ENCODE data around the gene LRRFIP2. TPM values are rescaled to one million over a fixed set of nuclear protein-coding genes. Genes with fewer than 3 reads are reported as not detected.
"Not testable (repeated sequence)": the region's sequence is repeated elsewhere in the genome, so short reads cannot be mapped to it uniquely, and the experiment has no call there.

The LRRFIP2 gene
- polyA plus RNA-seq, 6 donors from 2014 or later = 7.6 to 20.6 (median 15.5) TPM

- ATAC-seq (ENCODE audit: low read depth in 2 of 2) (no peak), DNase-seq (no peak)
- no peaks in the 10 kb centered on the region for H3K27me3 Mint-ChIP-seq
- peaks cover 0 to 26% of the 10 kb centered on the region in 2 donors for H3K36me3 Mint-ChIP-seq
- no peaks in the 10 kb centered on the region for H3K4me1 Mint-ChIP-seq
- H3K9me3 Mint-ChIP-seq = no peaks in the 10 kb centered on the region
- no peak overlapping the region for H3K27ac Mint-ChIP-seq
- H3K4me3 Mint-ChIP-seq = no peak overlapping the region
Measured at GRCh38 chr3:37087870-37088269, 86.5 kb downstream of the LRRFIP2 start.

GRCh38 chr3:37086918-37087317 lies 87.5 kb downstream of the LRRFIP2 start:
- H3K27ac Mint-ChIP-seq = no peak overlapping the region
- H3K4me3 Mint-ChIP-seq = no peak overlapping the region
- no peaks in the 10 kb centered on the region for H3K9me3 Mint-ChIP-seq
- H3K4me1 Mint-ChIP-seq = no peaks in the 10 kb centered on the region
- DNase-seq = no peak
- no peak for ATAC-seq (ENCODE audit: low read depth in 2 of 2)
- H3K27me3 Mint-ChIP-seq = no peaks in the 10 kb centered on the region
- peaks cover 0 to 26% of the 10 kb centered on the region in 2 donors for H3K36me3 Mint-ChIP-seq

GRCh38 chr3:37082317-37082716 lies 92.1 kb downstream of the LRRFIP2 start:
- H3K36me3 Mint-ChIP-seq = peaks cover 11 to 16% of the 10 kb centered on the region in 2 donors
- H3K9me3 Mint-ChIP-seq = no peaks in the 10 kb centered on the region
- no peaks in the 10 kb centered on the region for H3K27me3 Mint-ChIP-seq
- no peak overlapping the region for H3K4me3 Mint-ChIP-seq
- H3K27ac Mint-ChIP-seq = peak overlapping the region in 1 of 6 donors; percentile 37
- no peaks in the 10 kb centered on the region for H3K4me1 Mint-ChIP-seq
- ATAC-seq (ENCODE audit: low read depth in 2 of 2) (no peak), DNase-seq (no peak)

GRCh38 chr3:37075955-37076354 lies 98.4 kb downstream of the LRRFIP2 start:
- Mint-ChIP-seq H3K27ac (no peak overlapping the region), H3K27me3 (no peaks in the 10 kb centered on the region), H3K36me3 (peaks cover 25 to 27% of the 10 kb centered on the region in 2 donors), H3K9me3 (no peaks in the 10 kb centered on the region), H3K4me1 (no peaks in the 10 kb centered on the region), H3K4me3 (no peak overlapping the region)
- DNase-seq (no peak), ATAC-seq (ENCODE audit: low read depth in 2 of 2) (no peak)

GRCh38 chr3:37074178-37074577 lies 100.2 kb downstream of the LRRFIP2 start:
- H3K36me3 Mint-ChIP-seq = peaks cover 20 to 27% of the 10 kb centered on the region in 2 donors
- H3K9me3 Mint-ChIP-seq = no peaks in the 10 kb centered on the region
- ATAC-seq (ENCODE audit: low read depth in 2 of 2) (no peak), DNase-seq (no peak)
- no peak overlapping the region for H3K27ac Mint-ChIP-seq
- H3K4me3 Mint-ChIP-seq = no peak overlapping the region
- no peaks in the 10 kb centered on the region for H3K4me1 Mint-ChIP-seq
- no peaks in the 10 kb centered on the region for H3K27me3 Mint-ChIP-seq

- peaks cover 16 to 27% of the 10 kb centered on the region in 2 donors for H3K36me3 Mint-ChIP-seq
- H3K4me3 Mint-ChIP-seq = no peak overlapping the region
- H3K27me3 Mint-ChIP-seq = no peaks in the 10 kb centered on the region
- DNase-seq (no peak), ATAC-seq (ENCODE audit: low read depth in 2 of 2) (no peak)
- peak overlapping the region in 1 of 6 donors; percentile 42 for H3K27ac Mint-ChIP-seq
- no peaks in the 10 kb centered on the region for H3K4me1 Mint-ChIP-seq
- H3K9me3 Mint-ChIP-seq = no peaks in the 10 kb centered on the region
Measured at GRCh38 chr3:37072892-37073291, 101.5 kb downstream of the LRRFIP2 start.

- Mint-ChIP-seq H3K36me3 (peaks cover 16 to 20% of the 10 kb centered on the region in 2 donors), H3K27ac (peak overlapping the region in 1 of 6 donors; percentile 32), H3K27me3 (no peaks in the 10 kb centered on the region), H3K9me3 (no peaks in the 10 kb centered on the region), H3K4me3 (no peak overlapping the region), H3K4me1 (no peaks in the 10 kb centered on the region)
- DNase-seq = no peak
- ATAC-seq (ENCODE audit: low read depth in 2 of 2) = no peak
Measured at GRCh38 chr3:37071921-37072320, 102.5 kb downstream of the LRRFIP2 start.

GRCh38 chr3:37068031-37068430 lies 106.4 kb downstream of the LRRFIP2 start:
- H3K4me3 Mint-ChIP-seq = no peak overlapping the region
- H3K4me1 Mint-ChIP-seq = peaks cover 0 to 4% (median 0%) of the 10 kb centered on the region in 3 donors
- H3K9me3 Mint-ChIP-seq = no peaks in the 10 kb centered on the region
- DNase-seq (no peak), ATAC-seq (ENCODE audit: low read depth in 2 of 2) (no peak)
- no peaks in the 10 kb centered on the region for H3K27me3 Mint-ChIP-seq
- no peak overlapping the region for H3K27ac Mint-ChIP-seq
- peaks cover 15 to 16% of the 10 kb centered on the region in 2 donors for H3K36me3 Mint-ChIP-seq

- H3K27ac Mint-ChIP-seq = no peak overlapping the region
- no peaks in the 10 kb centered on the region for H3K9me3 Mint-ChIP-seq
- H3K36me3 Mint-ChIP-seq = peaks cover 15 to 16% of the 10 kb centered on the region in 2 donors
- no peak overlapping the region for H3K4me3 Mint-ChIP-seq
- ATAC-seq (ENCODE audit: low read depth in 2 of 2) (no peak), DNase-seq (no peak)
- no peaks in the 10 kb centered on the region for H3K27me3 Mint-ChIP-seq
- peaks cover 0 to 4% (median 0%) of the 10 kb centered on the region in 3 donors for H3K4me1 Mint-ChIP-seq
Measured at GRCh38 chr3:37067577-37067976, 106.8 kb downstream of the LRRFIP2 start.

GRCh38 chr3:37064747-37065146 lies 109.6 kb downstream of the LRRFIP2 start:
- DNase-seq (no peak), ATAC-seq (ENCODE audit: low read depth in 2 of 2) (no peak)
- Mint-ChIP-seq H3K27me3 (no peaks in the 10 kb centered on the region), H3K9me3 (no peaks in the 10 kb centered on the region), H3K4me1 (peaks cover 0 to 4% (median 0%) of the 10 kb centered on the region in 3 donors), H3K4me3 (no peak overlapping the region), H3K36me3 (peaks cover 8 to 20% of the 10 kb centered on the region in 2 donors), H3K27ac (no peak overlapping the region)

GRCh38 chr3:37058117-37058516 lies 116.3 kb downstream of the LRRFIP2 start:
- Mint-ChIP-seq H3K27me3 (no peaks in the 10 kb centered on the region), H3K4me3 (no peak overlapping the region), H3K27ac (peak overlapping the region in 1 of 6 donors; percentile 5), H3K4me1 (no peaks in the 10 kb centered on the region), H3K9me3 (no peaks in the 10 kb centered on the region), H3K36me3 (peaks cover 9 to 19% of the 10 kb centered on the region in 2 donors)
- DNase-seq (no peak), ATAC-seq (ENCODE audit: low read depth in 2 of 2) (no peak)

- DNase-seq = no peak
- ATAC-seq (ENCODE audit: low read depth in 2 of 2) = no peak
- H3K27ac Mint-ChIP-seq = peak overlapping the region in 4 of 6 donors; percentile 5 to 60 (median 27)
Measured at GRCh38 chr3:37056826-37057225, 117.6 kb downstream of the LRRFIP2 start.

GRCh38 chr3:37055077-37055476 lies 119.3 kb downstream of the LRRFIP2 start:
- DNase-seq; H3K27me3 Mint-ChIP-seq; H3K4me3 Mint-ChIP-seq; ATAC-seq (ENCODE audit: low read depth in 2 of 2); H3K4me1 Mint-ChIP-seq; H3K9me3 Mint-ChIP-seq: not testable (repeated sequence)
- Mint-ChIP-seq H3K27ac (peak overlapping the region in 1 of 6 donors; percentile 5), H3K36me3 (peaks cover 16 to 20% of the 10 kb centered on the region in 2 donors)

More at GRCh38 chr3:37056826-37057225, 117.6 kb downstream of the LRRFIP2 start:
- H3K4me3 Mint-ChIP-seq = no peak overlapping the region
- peaks cover 14 to 16% of the 10 kb centered on the region in 2 donors for H3K36me3 Mint-ChIP-seq
- H3K4me1 Mint-ChIP-seq = no peaks in the 10 kb centered on the region
- no peaks in the 10 kb centered on the region for H3K27me3 Mint-ChIP-seq
- H3K9me3 Mint-ChIP-seq = no peaks in the 10 kb centered on the region

- peaks cover 20 to 27% of the 10 kb centered on the region in 2 donors for H3K36me3 Mint-ChIP-seq
- no peaks in the 10 kb centered on the region for H3K9me3 Mint-ChIP-seq
- H3K4me3 Mint-ChIP-seq = no peak overlapping the region
- peak overlapping the region in 3 of 6 donors; percentile 28 to 47 (median 29) for H3K27ac Mint-ChIP-seq
- ATAC-seq (ENCODE audit: low read depth in 2 of 2) = no peak
- H3K4me1 Mint-ChIP-seq = no peaks in the 10 kb centered on the region
- no peak for DNase-seq
- no peaks in the 10 kb centered on the region for H3K27me3 Mint-ChIP-seq
Measured at GRCh38 chr3:37054370-37054769, 120.0 kb downstream of the LRRFIP2 start.

GRCh38 chr3:37053753-37054152 lies 120.6 kb downstream of the LRRFIP2 start:
- H3K9me3 Mint-ChIP-seq = no peaks in the 10 kb centered on the region

More at GRCh38 chr3:37053753-37054152, 120.6 kb downstream of the LRRFIP2 start:
- H3K27me3 Mint-ChIP-seq = no peaks in the 10 kb centered on the region
- peak overlapping the region in 1 of 6 donors; percentile 47 for H3K27ac Mint-ChIP-seq
- DNase-seq (no peak), ATAC-seq (ENCODE audit: low read depth in 2 of 2) (no peak)
- no peak overlapping the region for H3K4me3 Mint-ChIP-seq
- H3K36me3 Mint-ChIP-seq = peaks cover 26 to 33% of the 10 kb centered on the region in 2 donors
- H3K4me1 Mint-ChIP-seq = no peaks in the 10 kb centered on the region
